AG04450 (cell line): ENCODE data around the gene NAGS. TPM values are rescaled to one million over a fixed set of nuclear protein-coding genes. Genes with fewer than 3 reads are reported as not detected.
A peak's percentile ranks its signal among the peaks of the same experiment; 100 is the strongest.
"Not testable (repeated sequence)": the region's sequence is repeated elsewhere in the genome, so short reads cannot be mapped to it uniquely, and the experiment has no call there.

Source experiments
- CTCF ChIA-PET: fragments of 300-600, 350-600 bp; formaldehyde crosslinking; extraction: SDS; loops from one replicate; lab custom pipeline; 2022; ENCODE audit warnings: antibody characterized with exemption, inconsistent platforms; lab: Charles Lee
- POLR2A ChIA-PET: fragments of 350-600 bp; formaldehyde crosslinking; extraction: SDS; loops from one replicate; lab custom pipeline; 2021; ENCODE audit warnings: antibody characterized with exemption, inconsistent platforms; lab: Yijun Ruan, JAX
- DNase-seq: peaks from one replicate; pipeline ENCODE4 v3.0.0-alpha.2; 2011; ENCODE audit warnings: low read depth, low spot score
- H3K27ac ChIP-seq: one replicate; pipeline ENCODE4 v1.5.1; 2012; ENCODE audit warnings: low read depth, low read length, control low read depth
- H3K27me3 ChIP-seq: one replicate; pipeline ENCODE4 v1.6.0; 2012; ENCODE audit warnings: low read length; ENCODE audit not compliant: control insufficient read depth, insufficient read depth
- H3K4me3 ChIP-seq: 2 replicates; pipeline ENCODE4 v1.5.1; 2011; ENCODE audit warnings: mild to moderate bottlenecking, low read depth, low read length, control low read depth
- H3K9me3 ChIP-seq: 2 replicates; pipeline ENCODE4 v1.5.1; 2012; ENCODE audit warnings: low read length; ENCODE audit not compliant: control insufficient read depth, insufficient read depth
- CTCF ChIP-seq: IDR thresholded peaks from 2 replicates; pipeline ENCODE4 v1.5.1; 2011; ENCODE audit warnings: low read depth, low read length, control low read depth, inconsistent platforms
- polyA plus RNA-seq: library from polyadenylated mRNA; depleted of rRNA; stranded (reverse); fragments of >200 nt; gene quantifications from 2 replicates; pipeline ENCODE4 v1.2.3, GENCODE V29; 2011

The NAGS gene
- polyA plus RNA-seq, 1 experiment = 1.1 TPM

- Histone ChIP-seq H3K9me3 (no peaks in the 10 kb centered on the region), H3K27me3 (peaks cover 32% of the 10 kb centered on the region), H3K4me3 (no peak overlapping the region), H3K27ac (no peak overlapping the region)
- ChIA-PET CTCF (interaction anchor here (5.7 kb wide), 1 partner anchor 19 kb away, joined by 35 read pairs; the partner anchor contains the start of gene PPY), POLR2A (interaction anchor here (0.7 kb wide), 1 partner anchor 153 kb away, joined by 8 read pairs; no protein-coding TSS in a partner anchor)
- DNase-seq = no peak
- TF ChIP-seq CTCF = no peak
Measured at GRCh38 chr17:43962479-43962878, 41.9 kb upstream of the NAGS start.

DNA sequence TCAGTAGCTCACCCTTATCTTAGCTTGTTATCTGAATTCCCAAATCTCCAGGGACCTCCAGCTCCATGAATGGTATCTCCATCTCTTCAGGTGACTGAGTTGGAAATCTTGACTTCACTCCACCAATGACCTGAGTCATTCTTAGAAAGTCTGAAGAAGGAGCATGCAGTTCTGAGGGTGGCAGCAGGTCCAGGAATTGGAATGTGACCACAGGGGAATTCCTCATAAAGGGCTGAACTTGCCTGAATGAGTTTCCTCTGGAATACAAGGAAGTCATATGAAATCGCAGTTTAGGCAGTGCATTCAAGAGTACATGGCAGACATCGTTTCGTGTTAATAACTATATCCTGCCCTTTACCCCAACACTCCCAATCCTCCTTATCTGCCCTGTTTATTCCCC is 38.1 kb upstream of the NAGS start:
- ChIA-PET CTCF (no interaction called here), POLR2A (no interaction called here)
- TF ChIP-seq CTCF = no peak
- no peaks in the 10 kb centered on the region for H3K9me3 ChIP-seq
- no peak for DNase-seq
- H3K27ac ChIP-seq = no peak overlapping the region
- H3K4me3 ChIP-seq = no peak overlapping the region
- H3K27me3 ChIP-seq = peaks cover 32% of the 10 kb centered on the region

DNA sequence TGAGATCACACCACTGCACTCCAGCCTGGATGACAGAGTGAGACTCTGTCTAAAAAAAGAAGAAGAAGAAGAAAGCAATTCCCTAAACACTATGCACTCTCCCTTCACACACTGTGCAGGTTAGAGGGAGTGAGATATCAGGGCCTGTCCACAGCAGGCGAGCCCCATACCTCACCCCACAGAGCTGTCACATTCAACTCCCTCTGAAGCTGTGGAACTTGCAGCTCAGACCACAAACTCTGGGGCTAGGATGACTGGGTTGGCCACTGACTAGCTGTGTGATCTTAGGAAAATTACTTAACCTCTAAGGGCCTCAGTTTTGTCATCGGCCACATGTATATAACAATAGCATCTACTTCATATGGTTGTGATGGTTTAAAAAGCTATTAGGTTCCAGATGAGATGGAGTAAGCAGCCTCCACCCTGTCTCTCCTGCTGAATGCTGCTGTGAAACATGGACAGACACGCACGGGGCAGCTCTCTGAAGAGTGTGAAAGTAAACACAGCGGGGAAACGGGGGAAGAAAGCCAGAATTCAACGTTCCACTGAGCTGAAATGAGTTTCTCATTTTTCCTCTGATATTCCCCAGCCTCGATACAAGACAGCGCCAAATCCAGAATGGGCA is 37.1 kb upstream of the NAGS start:
- no peak for TF ChIP-seq CTCF
- POLR2A ChIA-PET = no interaction called here

DNA sequence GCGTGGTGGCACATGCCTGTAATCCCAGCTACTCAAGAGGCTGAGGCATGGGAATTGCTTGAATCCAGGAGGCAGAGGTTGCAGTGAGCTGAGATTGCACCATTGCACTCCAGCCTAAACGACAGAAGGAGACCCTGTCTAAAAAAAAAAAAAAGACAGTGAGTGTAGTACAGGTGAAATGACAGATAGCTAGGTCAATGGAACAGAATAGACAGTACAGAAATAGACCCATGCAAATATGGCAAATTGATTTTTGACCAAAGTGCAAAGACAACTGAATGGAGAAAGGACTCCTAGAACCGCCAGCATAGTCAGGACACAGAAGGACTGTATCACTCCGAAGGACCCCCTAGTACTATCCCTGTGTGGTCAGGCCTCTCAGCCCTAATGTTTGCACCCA is 34.1 kb upstream of the NAGS start:
- no peaks in the 10 kb centered on the region for H3K9me3 ChIP-seq
- CTCF ChIA-PET = interaction anchor here (0.6 to 0.7 kb wide), 2 partner anchors 27 to 30 kb away, joined by 4 to 5 read pairs; partner anchors contain the start of gene PPY
- H3K27me3 ChIP-seq = peaks cover 25% of the 10 kb centered on the region
- POLR2A ChIA-PET = interaction anchor here (0.6 to 0.8 kb wide), 2 partner anchors 45 to 443 kb away, joined by 5 to 7 read pairs; no protein-coding TSS in a partner anchor
- TF ChIP-seq CTCF = no peak
- H3K4me3 ChIP-seq = no peak overlapping the region
- no peak overlapping the region for H3K27ac ChIP-seq
- DNase-seq = no peak

More for the DNA sequence above, 37.1 kb upstream of the NAGS start:
- CTCF ChIA-PET = interaction anchor here (0.6 to 1.3 kb wide), 3 partner anchors 24 to 89 kb away, joined by 3 to 8 read pairs (median 3); no protein-coding TSS in a partner anchor
- DNase-seq = no peak
- H3K27ac ChIP-seq = no peak overlapping the region
- H3K9me3 ChIP-seq = no peaks in the 10 kb centered on the region
- H3K27me3 ChIP-seq = peaks cover 25% of the 10 kb centered on the region
- peak overlapping the region; percentile 27 for H3K4me3 ChIP-seq

GRCh38 chr17:43971436-43971835 is 33.0 kb upstream of the NAGS start:
- H3K4me3 ChIP-seq, H3K9me3 ChIP-seq, POLR2A ChIA-PET, H3K27ac ChIP-seq, DNase-seq: not testable (repeated sequence)
- CTCF ChIA-PET = interaction anchor here (0.5 to 2.3 kb wide), 6 partner anchors 8 to 205 kb away, joined by 3 to 13 read pairs (median 3); partner anchors contain the start of gene PPY
- peaks cover 21% of the 10 kb centered on the region for H3K27me3 ChIP-seq

- H3K27me3 ChIP-seq = peaks cover 19% of the 10 kb centered on the region
- H3K27ac ChIP-seq, POLR2A ChIA-PET, H3K9me3 ChIP-seq, H3K4me3 ChIP-seq, DNase-seq: not testable (repeated sequence)
- CTCF ChIA-PET = interaction anchor here (0.7 to 2.3 kb wide), 3 partner anchors 22 to 207 kb away, joined by 3 to 13 read pairs (median 3); partner anchors contain the start of gene PPY
Measured at GRCh38 chr17:43972444-43973212, 31.8 kb upstream of the NAGS start.
